GM12878 (cell line): ENCODE measurements around the gene POLRMT. TPM values are rescaled to one million over a fixed set of nuclear protein-coding genes. Genes with fewer than 3 reads are reported as not detected.
"Not testable (repeated sequence)": the region's sequence is repeated elsewhere in the genome, so short reads cannot be mapped to it uniquely, and the experiment has no call there.

Experiments used
- ATAC-seq: fragments of 200-7000 bp; cut with Tn5 transposase; 3 replicates; pipeline ENCODE4 v1.9.1; 2020; ENCODE audit warnings: mild to moderate bottlenecking, moderate library complexity
- BruUV-seq: library from RNA; stranded (reverse); fragments of 400-500 nt; replicated peaks from 2 replicates; lab custom pipeline; 2021; lab: Mats Ljungman, UMichigan
- CTCF ChIA-PET: fragments of 300-600 bp; sonication (Branson Sonifier 250); formaldehyde crosslinking; extraction: SDS; loops from one replicate; lab custom pipeline; 2021; ENCODE audit warnings: inconsistent platforms; lab: Yijun Ruan, JAX
- POLR2A ChIA-PET: fragments of 350-600 bp; formaldehyde crosslinking; extraction: SDS; loops from one replicate; lab custom pipeline; 2021; ENCODE audit warnings: inconsistent platforms; lab: Charles Lee
- RAD21 ChIA-PET: fragments of 300-600 bp; sonication (Branson Sonifier 250); formaldehyde crosslinking; loops from one replicate; lab custom pipeline; 2023; ENCODE audit warnings: antibody characterized with exemption; ENCODE audit not compliant: unreplicated experiment; lab: Charles Lee
- SMC1A ChIA-PET: fragments of 300-600 bp; sonication (Branson Sonifier 250); formaldehyde crosslinking; loops from one replicate; lab custom pipeline; 2023; ENCODE audit not compliant: unreplicated experiment, uncharacterized antibody; lab: Charles Lee
- DNase-seq: peaks from one replicate; pipeline ENCODE4 v3.0.0-alpha.2; 2011; ENCODE audit warnings: low read depth, low spot score
- FAIRE-seq: peaks from 3 replicates; lab custom pipeline; 2011; peaks lifted over from hg19 to GRCh38; lab: Jason Lieb, UNC
- H2AFZ ChIP-seq: 2 replicates; pipeline ENCODE4 v1.6.0; 2011; ENCODE audit warnings: low read depth, low read length, control low read depth; ENCODE audit not compliant: control insufficient read depth
- H3K27ac ChIP-seq: 2 replicates; pipeline ENCODE4 v1.5.1; 2011; ENCODE audit warnings: control low read depth; ENCODE audit not compliant: control insufficient read depth, insufficient read depth
- H3K27me3 ChIP-seq, 2 experiments: replicated peaks in 1 of 2; 2 replicates each; pipeline versions ENCODE4 v1.6.0 to v1.6.1; 2011; ENCODE audit warnings: low read length in 1 of 2; ENCODE audit not compliant: control insufficient read depth in 2 of 2, insufficient read depth in 2 of 2
- H3K36me3 ChIP-seq, 2 experiments: 2 replicates each; pipeline ENCODE4 v1.5.1; 2011; ENCODE audit warnings: low read length in 1 of 2; ENCODE audit not compliant: control insufficient read depth in 2 of 2, insufficient read depth in 2 of 2
- H3K4me1 ChIP-seq: 2 replicates; pipeline ENCODE4 v1.6.1; 2011; ENCODE audit warnings: mild to moderate bottlenecking, low read length, moderate library complexity, mixed read lengths; ENCODE audit not compliant: control insufficient read depth, insufficient read depth
- H3K4me2 ChIP-seq: 2 replicates; pipeline ENCODE4 v1.6.0; 2011; ENCODE audit warnings: control low read depth; ENCODE audit not compliant: control insufficient read depth, insufficient read depth
- H3K4me3 ChIP-seq: fragments of 200-600 bp; sonication (generic); 2 replicates; pipeline ENCODE4 v1.5.1; 2016
- H3K79me2 ChIP-seq: 2 replicates; pipeline ENCODE4 v1.6.0; 2011; ENCODE audit warnings: low read length; ENCODE audit not compliant: control insufficient read depth, insufficient read depth
- H3K9ac ChIP-seq: 2 replicates; pipeline ENCODE4 v1.8.0; 2011; ENCODE audit warnings: low read length, control low read depth, mixed read lengths; ENCODE audit not compliant: control insufficient read depth, insufficient read depth
- H3K9me3 ChIP-seq: replicated peaks from 3 replicates; pipeline ENCODE4 v1.5.1; 2011; ENCODE audit warnings: mild to moderate bottlenecking, low read length; ENCODE audit not compliant: control insufficient read depth, insufficient read depth
- H4K20me1 ChIP-seq: 2 replicates; pipeline ENCODE4 v1.6.0; 2011; ENCODE audit not compliant: control insufficient read depth, insufficient read depth
- CTCF ChIP-seq, 3 experiments: IDR thresholded peaks in 2 of 3; conservative IDR thresholded peaks in 1 of 3; 2 replicates each; pipeline ENCODE4 v1.5.1; 2011; ENCODE audit warnings: low read depth in 3 of 3, low read length in 3 of 3, mild to moderate bottlenecking in 3 of 3, control low read depth in 2 of 3, moderate library complexity in 2 of 3, inconsistent platforms in 1 of 3, mixed read lengths in 1 of 3; ENCODE audit not compliant: control insufficient read depth in 2 of 3, insufficient read depth in 1 of 3; ENCODE audit errors: extremely low read depth in 1 of 3
- E4F1 ChIP-seq: fragments of 450-650 bp; IDR thresholded peaks from 2 replicates; pipeline ENCODE4 v1.6.1; 2018; ENCODE audit warnings: borderline replicate concordance, mild to moderate bottlenecking; ENCODE audit not compliant: partially characterized antibody
- SREBF1 ChIP-seq: IDR thresholded peaks from 2 replicates; pipeline ENCODE4 v1.6.1; 2012; ENCODE audit warnings: mild to moderate bottlenecking, low read length
- ZBTB33 ChIP-seq: fragments of 450-650 bp; IDR thresholded peaks from 2 replicates; pipeline ENCODE4 v1.6.1; 2017; ENCODE audit warnings: mild to moderate bottlenecking
- WGBS: methylation state at CpG from one replicate; pipeline ENCODE4 v1.1.6; 2016; ENCODE audit warnings: low lambda C conversion rate; ENCODE audit not compliant: insufficient replicate concordance, insufficient coverage; ENCODE audit errors: missing lambda C conversion rate; 5-methylcytosine and 5-hydroxymethylcytosine counted together
- in situ Hi-C: fragments of 300-500 bp; cut with MboI; formaldehyde crosslinking; loops from 9 replicates; pipeline ENCODE4 v1.14.3; 2018; ENCODE audit warnings: mixed read lengths
- intact Hi-C: fragments of 100-400 bp; cut with micrococcal nuclease; formaldehyde crosslinking; loops from one replicate; pipeline ENCODE4 v1.14.2; 2022; ENCODE audit not compliant: unreplicated experiment
- polyA plus RNA-seq, 11 experiments: library from polyadenylated mRNA; depleted of rRNA in 4 of 11; unstranded in 6 of 11; stranded (reverse) in 5 of 11; fragments of >200 nt; fragmentation: Nextera tagmentation in 4 of 11; fragmentation: Illumina TruSeq in 1 of 11; extraction: Ambion mirVana in 4 of 11; extraction: Trizol in 1 of 11; gene quantifications; 1 replicate in 1 of 11; 2 replicates in 10 of 11; pipeline versions ENCODE4 v1.2.1 to v1.2.3, GENCODE V29; 2011 to 2016; ENCODE audit warnings: inconsistent platforms in 2 of 11, missing spikeins in 2 of 11, low read depth in 1 of 11
- total RNA-seq, 4 experiments: library from RNA; depleted of rRNA in 3 of 4; stranded (reverse); fragments of >200 nt in 3 of 4; fragmentation: Illumina TruSeq in 1 of 4; extraction: Trizol in 1 of 4; gene quantifications; 2 replicates each; pipeline versions ENCODE4 v1.2.1 to v1.2.3, GENCODE V29; 2013 to 2021

Gene POLRMT
- total and polyA plus RNA-seq, 10 of the 15 experiments (the other 5 are each of a cell fraction or from before 2014, with no cell fraction given): 9.9 to 57.6 (median 34.6) TPM

- Histone ChIP-seq H4K20me1 (no peaks in the 10 kb centered on the region), H3K4me3 (no peak overlapping the region), H3K9me3 (no peaks in the 10 kb centered on the region), H3K27ac (no peak overlapping the region), H2AFZ (no peak overlapping the region), H3K36me3 (peaks cover 0 to 4% of the 10 kb centered on the region in 2 experiments; a peak in 3 of 4 replicates), H3K9ac (no peak overlapping the region), H3K79me2 (peaks cover 11% of the 10 kb centered on the region), H3K4me2 (no peak overlapping the region), H3K4me1 (peaks cover 7% of the 10 kb centered on the region; the same call in 1 of the 2 replicates), H3K27me3 (no peaks in the 10 kb centered on the region)
- in situ Hi-C loops: no loop called here
- FAIRE-seq (no peak), DNase-seq (no peak), ATAC-seq (no peak)
- CTCF ChIA-PET: no interaction called here
- intact Hi-C loops: no loop called here
- SMC1A ChIA-PET: no interaction called here
- POLR2A ChIA-PET: interaction anchor here (0.6 kb wide), 1 partner anchor 53 kb away, joined by 5 read pairs; no protein-coding TSS in a partner anchor
- WGBS: 93% methylated on average over 19 of the region's 19 CpGs
- TF ChIP-seq ZBTB33: peak; percentile 97
- no peak for TF ChIP-seq E4F1
- no peak for TF ChIP-seq SREBF1
- peak; percentile 4 to 24 (median 14); a peak in 1 of 6 replicates for TF ChIP-seq CTCF (IDR thresholded peaks at IDR 0.05 in 2 of 3, conservative IDR thresholded peaks at IDR 0.05 in 1 of 3; ENCODE audit: control insufficient read depth in 2 of 3, extremely low read depth in 1 of 3, insufficient read depth in 1 of 3, low read depth in 3 of 3, low read length in 3 of 3)
- BruUV-seq: no TSS peak
- RAD21 ChIA-PET: no interaction called here
Observed at GRCh38 chr19:628168-628567, 5.2 kb downstream of the POLRMT start.

GRCh38 chr19:626566-626965 is 6.8 kb downstream of the POLRMT start:
- RAD21 ChIA-PET, H3K4me2 ChIP-seq, DNase-seq, H3K4me1 ChIP-seq, H2AFZ ChIP-seq, H3K27ac ChIP-seq, H3K27me3 ChIP-seq, H3K4me3 ChIP-seq, BruUV-seq, H3K9me3 ChIP-seq, H3K9ac ChIP-seq, FAIRE-seq, intact Hi-C loops, CTCF ChIA-PET, SMC1A ChIA-PET, H4K20me1 ChIP-seq, in situ Hi-C loops, ATAC-seq, H3K36me3 ChIP-seq, H3K79me2 ChIP-seq: not testable (repeated sequence)
- POLR2A ChIA-PET: interaction anchor here (0.7 to 0.8 kb wide), 2 partner anchors 15 to 115 kb away, joined by 3 read pairs; no protein-coding TSS in a partner anchor
- 98% methylated on average over 6 of the region's 7 CpGs for WGBS
